ENCODE results near the gene KCNV2.

Gene KCNV2

DNA sequence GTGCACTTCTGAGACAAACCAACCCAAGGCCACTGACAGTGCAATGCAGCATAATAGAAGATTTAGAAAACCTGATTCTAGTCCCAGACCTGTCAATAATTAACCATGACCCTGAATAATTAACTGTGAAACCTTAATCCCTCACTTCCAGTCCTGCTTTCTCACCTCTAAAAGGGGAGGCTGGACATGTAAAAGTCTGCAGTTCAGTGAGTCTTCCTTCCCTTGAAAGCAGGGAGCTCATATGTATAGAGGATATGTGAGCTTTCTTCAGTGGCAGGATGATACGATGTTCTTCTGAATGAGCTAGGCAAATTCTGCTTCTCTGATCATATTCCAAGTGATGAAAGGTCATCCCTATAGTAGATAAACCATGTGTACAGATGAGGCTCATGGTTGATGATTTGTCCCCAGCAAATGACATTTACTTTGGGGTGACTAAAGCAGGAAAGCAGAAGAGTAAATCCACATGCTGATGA lies 2.9 kb downstream of the KCNV2 start:
- no peak for DNase-seq (ENCODE audit: low spot score)

DNA sequence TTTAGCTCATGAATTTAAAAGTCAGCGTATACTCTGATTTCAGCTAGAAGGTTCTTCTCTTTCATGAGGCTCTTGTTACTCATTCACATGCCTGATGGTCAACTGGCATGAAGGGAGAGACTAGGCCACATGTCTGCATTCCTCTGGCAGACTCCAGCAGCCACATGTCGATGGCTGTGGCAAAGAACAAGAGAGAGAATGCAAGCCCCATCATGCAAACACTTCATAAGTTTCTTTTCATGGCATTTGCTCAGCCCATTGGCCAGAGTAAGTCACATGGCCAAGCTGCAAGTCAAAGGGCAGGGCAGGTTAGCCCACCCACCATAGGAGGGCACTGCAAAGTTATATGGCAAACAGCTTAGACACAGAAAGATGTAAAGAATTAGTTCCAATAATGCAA lies 5.4 kb downstream of the KCNV2 start:
- DNase-seq (ENCODE audit: low spot score): no peak

DNA sequence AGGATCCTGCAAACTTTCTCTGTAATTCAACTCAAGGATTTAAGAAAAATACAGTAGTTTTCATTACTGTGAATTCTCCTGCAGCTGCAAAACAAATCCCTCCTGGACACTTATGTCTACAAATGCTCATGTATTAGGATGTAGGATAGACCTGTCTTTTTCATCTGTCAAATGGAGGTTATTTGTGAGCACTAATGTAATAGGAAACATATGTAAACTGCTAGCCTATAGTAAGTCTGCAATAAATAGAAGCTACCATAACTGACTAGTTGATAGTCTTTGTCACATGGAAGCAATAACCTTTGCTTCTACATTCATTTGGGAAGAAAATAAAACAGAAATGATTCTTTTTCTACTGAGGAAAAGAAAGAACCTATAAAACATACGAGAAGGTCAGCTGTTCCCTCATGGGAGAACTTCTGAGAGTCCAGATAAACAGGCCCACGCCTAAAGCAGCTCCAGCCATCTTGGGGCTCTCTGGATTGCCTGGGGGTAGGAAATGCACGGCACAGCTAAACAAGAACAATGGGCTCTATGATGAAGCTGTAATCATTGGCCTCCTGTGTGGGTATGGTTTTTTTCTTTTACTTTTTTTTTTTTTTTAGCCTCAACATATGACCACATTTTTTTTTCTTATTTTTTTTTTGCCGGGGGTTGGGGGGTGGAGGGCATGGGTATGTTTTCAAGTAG lies 6.2 kb downstream of the KCNV2 start:
- no peak for DNase-seq (ENCODE audit: low spot score)

DNA sequence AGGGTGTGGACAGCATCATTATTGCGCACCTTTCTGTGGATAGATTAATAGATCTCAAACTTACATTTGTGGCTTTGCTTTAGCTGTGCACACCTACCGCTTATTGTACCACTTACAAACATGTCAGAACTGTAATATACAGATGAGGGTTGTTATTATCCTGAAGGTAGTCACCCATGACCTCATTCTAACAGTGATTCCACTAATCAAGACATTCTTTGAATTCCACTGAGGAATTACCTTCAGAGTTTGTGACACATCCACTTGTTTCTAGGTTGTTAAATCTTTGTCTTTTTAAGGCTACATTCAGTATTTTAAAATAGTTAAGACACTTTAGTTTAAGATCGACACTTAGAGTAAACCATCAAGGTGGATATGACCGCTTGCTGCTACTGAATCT lies 7.8 kb downstream of the KCNV2 start:
- no peak for DNase-seq (ENCODE audit: low spot score)

DNA sequence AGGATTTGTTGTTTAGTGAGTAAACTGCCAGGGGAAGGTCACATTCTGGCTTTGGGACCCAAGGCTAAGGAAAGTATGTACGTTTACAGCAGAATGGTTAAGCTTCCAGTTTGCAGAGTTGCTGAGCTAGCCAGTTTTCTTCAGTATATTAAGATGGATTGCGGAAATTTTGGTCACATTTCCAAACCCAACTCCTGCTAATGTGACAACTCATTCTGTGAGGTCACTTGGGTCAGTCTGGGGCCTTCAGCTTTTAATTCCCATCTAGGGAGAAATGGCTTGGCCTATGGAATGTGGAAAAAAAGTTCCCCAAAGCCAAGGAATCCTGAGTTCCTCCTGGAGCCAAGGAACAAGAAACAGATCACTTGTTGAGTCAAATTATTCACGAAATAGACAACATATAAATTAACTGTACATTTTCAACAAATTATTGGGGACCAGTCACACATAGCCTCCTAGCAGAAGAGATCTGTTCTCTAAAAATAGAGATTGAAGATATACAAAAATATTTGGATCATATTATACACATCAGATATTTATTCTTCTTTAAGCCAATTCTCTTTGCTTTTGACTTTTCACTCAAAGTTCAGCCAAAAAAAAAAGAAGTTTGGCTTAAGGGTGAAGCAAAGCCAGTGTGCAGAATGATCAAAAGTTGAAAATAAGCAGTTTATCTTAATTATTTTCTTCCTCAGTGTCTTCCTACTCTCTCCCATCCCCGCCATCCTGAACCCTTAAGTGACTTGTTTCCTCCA lies 8.8 kb downstream of the KCNV2 start:
- DNase-seq (ENCODE audit: low spot score): no peak

DNA sequence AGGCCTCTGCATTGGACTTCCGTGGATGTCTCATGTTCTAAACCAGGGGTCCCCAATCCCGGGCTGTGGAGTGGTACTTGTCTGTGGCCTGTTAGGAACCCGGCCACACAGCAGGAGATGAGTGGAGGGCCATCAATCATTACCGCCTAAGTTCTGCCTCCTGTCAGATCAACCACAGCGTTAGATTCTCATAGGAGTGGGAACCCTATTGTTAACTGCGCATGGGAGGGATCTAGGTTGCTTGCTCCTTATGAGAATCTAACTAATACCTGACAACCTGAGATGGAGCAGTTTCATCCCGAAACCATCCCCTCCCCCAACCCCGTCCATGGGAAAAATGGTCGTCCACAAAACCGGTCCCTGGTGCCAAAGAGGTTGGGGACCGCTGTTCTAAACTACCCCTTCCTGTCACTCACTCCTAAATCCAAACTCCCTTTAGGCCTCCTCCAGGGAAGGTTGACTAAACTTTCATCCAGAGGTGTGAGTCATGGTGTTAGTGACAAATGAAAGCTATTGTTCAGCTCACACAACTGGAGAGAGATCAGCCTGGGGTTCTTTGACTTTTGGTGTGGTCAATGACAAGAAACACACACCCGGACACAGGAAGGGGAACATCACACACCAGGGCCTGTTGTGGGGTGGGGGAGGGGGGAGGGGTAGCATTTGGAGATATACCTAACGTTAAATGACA lies 9.5 kb downstream of the KCNV2 start:
- no peak for DNase-seq (ENCODE audit: low spot score)

DNA sequence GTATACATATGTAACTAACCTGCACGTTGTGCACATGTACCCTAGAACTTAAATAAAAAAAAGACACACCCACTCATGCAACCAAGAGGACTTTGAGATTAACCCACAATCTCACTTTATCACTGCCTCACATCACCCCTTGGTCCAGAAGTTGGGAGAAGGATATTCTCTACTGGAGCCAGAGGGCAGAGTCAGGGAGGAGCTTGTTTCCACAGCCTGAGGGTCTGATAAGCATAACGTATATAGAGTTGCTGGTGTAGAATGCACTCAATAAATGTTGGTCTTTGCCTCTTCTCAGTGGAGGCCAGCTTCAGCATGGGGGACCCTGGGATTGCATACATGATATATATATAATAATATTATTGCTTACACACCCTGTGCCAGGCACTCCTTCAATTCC lies 10.1 kb downstream of the KCNV2 start:
- DNase-seq (ENCODE audit: low spot score): no peak

DNA sequence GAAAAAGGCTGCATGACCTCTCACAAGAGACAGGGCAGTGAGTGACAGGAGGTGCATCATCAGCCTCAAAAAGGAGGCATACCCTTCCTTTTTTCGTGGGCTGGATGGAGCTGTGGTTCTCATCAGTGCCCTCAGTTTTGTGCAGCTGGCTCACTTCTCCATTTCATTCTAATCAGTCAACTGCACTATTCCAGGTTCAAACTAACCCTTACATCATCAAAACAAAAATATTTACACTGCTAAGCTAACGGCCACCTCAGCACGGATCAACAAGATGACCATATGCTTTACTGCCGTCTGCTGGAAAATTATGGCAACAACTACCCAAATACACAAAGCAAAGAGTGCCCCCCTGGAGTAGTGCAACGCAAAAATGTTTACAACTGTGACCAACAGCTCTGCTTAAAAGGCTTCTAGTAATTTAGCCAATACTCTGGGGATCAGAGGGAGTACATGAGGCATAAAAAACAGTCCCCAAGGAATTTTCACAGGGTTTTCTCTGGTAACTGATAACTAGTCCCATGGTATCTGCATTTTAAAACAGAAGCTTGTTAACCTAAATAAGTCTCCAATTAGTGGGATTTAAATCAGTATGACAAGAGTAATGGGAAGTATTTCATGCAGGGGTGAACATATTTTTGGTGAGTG lies 10.8 kb downstream of the KCNV2 start:
- no peak for DNase-seq (ENCODE audit: low spot score)

DNA sequence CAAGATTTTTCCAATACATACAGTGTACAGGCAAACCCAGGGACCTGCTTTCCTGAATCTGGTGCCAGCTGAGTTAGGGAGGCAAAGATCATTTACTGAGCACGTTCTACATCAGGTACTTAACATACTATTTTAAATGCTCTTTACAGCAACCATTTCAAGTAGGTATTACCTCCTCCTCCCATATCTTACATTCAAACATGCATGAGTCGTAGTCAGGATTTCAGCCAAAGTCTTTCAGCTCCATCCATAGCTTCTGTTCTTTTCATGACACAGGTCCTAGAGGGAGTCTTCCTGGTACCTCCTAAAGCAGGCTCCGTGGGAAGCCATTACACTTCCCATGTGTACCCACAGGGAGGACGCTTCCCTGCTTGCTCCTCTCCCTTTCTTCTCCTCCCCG lies 11.7 kb downstream of the KCNV2 start:
- DNase-seq (ENCODE audit: low spot score): no peak

DNA sequence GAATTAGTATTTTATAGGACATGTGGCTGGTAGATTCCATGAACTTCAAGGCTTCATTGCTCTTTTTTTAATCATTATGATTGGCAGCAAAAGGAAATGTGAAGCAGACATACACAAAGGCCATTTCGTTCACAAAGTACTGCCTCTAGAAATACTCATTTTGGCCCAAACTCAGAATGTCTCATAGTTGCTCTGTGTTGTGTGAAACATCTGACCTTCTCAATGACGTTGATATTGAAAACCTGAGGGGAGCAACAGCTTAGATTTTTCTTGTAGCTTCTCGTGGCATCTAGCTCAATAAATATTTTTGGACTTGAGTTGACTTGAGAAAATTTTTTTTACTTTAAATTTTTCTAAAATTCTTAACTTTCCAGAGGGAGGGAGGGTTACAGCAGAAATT lies 12.4 kb downstream of the KCNV2 start:
- DNase-seq (ENCODE audit: low spot score): no peak

DNA sequence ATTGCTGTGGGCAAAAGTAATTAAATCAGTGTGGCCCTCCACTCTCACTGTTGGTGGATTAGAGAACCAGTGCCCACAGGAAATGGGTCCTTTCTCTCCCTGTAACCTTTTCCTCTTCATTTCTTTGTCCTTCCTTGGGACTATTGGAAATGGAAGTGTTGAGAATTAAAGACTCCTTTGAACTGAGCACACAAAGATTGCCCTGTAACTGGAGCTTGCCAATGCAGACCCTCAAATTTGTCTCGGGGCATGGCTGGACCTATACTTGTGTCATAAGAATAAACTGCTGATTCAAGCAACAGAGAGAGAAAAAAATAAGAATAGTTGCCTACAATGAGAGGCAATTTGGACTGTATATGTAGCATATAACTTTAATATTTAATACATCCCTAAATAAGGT lies 13.7 kb downstream of the KCNV2 start:
- no peak for DNase-seq (ENCODE audit: low spot score)

DNA sequence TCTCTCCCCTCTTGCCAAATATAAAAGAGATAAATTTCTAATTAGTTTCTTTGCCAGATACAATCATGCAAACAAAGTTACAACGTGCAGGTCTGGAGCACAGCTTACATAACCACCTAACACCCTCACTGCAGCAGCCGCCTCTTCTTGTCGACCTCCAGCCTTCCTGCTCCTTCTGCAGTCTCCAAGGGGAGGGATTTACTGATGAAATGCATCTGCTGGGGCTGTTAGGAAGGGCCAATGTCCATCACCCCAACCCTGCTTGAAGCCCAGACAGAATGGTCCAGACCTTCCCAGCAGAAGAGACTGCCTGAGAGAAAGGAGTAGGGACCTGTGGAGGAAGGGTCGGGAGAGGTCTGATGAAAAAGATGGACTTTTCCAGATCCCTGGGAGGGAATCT lies 15.2 kb downstream of the KCNV2 start:
- no peak for DNase-seq (ENCODE audit: low spot score)

DNA sequence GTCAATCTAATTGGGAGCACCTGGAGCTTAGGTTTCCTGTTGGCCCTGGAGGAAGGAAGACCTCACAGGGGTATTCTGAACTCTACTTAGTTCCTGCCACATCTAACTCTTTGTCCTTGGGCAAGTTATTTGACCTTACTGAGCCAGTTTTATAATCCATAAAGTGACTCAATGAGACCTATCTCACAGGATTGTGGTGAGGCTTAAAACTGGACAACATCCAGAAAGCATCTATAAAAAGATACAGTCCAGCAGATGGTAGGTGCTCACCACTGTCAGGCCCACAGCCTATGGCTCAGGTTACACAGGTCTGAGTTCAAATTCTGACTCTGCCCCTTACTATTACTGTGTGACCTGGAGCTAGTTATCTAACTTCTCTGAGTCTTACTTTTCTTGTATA lies 23.3 kb downstream of the KCNV2 start:
- DNase-seq (ENCODE audit: low spot score): no peak

DNA sequence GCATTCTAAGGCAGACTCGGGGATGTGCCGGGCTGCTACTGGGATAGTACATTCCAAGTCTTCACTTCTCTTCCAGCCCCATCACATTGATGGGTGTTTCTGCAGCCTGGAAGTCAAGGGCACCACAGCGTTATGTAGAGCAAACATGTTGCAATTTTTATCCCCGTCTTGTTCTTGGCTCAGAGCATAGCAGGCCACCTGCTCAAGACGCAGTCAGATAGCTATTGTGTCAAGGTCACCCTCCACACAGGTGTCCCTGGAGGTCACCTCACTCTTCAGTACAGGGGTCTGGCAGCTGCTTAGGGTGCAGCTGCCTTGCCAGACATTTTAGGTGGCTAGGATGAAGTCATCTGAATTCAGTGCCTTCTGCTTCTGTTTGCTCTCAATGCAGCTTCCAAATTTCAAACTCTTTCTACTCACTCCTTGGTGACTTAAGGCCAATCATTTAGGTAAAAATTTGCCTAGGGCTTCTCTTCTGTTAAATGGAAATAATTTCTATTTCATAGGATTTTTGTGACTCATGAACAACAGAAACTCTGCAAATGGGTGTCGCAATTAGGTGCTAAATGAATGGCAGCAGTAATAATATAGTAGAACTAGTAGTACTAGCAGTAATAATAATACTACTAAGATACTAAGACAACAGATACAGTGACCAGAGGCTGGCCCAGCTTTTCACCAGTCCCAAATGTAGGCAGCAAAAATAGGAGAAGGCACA lies 24.3 kb downstream of the KCNV2 start:
- DNase-seq (ENCODE audit: low spot score): no peak

DNA sequence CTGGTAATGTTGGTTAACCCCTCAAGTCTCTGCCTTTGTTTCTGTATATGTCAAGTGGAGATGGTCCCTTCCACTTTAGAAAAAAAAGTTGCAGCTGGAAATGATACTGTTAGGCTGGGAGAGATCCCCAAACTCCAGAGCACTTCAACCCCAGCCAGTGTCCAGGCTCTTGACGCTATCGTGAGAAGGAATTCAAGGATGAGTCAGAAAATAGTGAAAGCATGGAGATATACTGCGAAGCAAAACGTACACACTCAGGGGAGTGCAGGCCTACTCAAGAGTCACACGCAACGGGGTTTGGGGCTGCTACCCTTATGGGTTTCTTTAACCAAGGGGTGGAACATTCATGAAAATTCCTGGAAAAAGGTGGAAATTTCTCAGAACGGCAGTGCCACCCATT lies 24.9 kb downstream of the KCNV2 start:
- no peak for DNase-seq (ENCODE audit: low spot score)

DNA sequence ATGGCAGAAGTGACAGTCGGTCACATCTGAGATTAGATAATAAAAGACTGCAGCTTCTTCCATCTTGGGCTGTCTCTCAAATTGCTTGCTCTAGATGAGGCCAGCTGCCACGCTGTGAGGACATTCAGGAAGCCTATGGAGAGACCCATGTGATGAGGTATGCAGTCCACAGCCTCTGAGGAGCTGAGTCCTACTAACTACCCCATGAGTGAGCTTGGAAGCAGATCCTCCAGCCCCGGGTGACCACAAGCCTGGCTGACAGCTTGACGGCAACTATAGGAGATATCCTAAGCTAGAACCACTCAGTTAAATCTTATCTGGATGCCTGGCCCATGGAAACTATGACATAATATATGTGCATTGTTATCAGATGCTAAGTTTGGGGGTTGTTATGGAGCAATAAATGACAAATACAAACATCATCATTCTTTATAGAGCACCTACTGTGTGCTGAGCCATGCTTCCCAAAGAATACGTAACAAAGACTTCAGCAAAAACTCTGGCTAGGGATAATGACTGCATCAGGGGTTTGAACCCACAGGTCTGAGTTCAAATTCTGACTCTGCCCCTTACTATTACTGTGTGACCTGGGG lies 26.7 kb downstream of the KCNV2 start:
- no peak for DNase-seq (ENCODE audit: low spot score)

DNA sequence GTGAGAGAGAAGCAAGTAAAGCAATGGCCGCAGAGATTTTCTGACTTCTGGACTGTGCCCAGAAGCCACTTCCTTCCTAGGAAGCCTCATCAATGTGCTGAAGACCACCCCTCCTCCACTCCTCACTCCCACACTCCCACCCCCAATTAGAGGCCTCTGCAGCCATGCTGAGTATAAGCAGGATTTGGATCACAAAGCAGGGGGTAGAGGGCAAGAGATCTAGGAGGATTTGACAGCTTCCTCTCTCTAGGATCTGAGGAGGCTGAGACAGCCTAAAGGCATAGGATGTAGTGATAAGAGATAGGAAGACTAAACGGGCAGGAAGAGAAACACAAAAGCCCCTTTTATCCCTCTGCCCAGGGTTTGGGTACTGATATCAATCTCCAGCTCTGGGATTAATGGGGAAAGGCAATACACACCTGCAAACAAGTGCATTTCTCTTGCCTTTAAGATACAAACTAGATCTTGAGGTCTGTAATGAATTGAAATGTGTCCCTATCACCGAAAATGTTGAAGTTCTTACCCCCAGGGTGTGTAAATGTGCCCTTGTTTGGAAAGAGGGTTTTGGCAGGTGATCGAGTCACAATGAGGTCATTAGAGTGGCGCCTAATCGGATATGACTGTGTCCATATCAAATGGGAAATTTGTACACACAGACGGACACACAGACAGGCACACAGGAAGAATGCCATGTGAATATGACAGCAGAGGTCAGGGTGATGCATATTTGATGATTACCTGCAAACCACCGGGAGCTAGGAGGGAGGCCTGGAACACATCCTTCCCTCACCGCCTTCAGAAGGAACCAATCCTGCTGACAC lies 28.5 kb downstream of the KCNV2 start:
- DNase-seq (ENCODE audit: low spot score): no peak

DNA sequence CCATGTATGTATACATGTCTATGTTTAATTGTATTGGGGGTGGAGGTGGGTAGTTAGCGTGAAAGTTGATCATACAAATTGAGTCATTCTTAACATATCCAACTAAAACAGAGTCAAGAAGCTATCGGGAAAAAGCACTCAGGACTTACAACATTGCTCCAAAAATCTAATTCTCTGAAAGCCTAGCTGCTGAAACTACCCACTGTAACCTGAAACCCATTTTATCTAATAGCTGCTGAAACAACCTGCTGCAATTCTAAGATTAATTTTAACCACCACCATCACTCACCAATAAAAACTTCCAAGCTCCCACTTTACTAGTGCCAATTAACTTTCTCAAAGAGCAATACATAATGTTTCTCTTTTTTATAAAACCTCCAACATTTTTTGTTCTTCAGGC lies 32.2 kb downstream of the KCNV2 start:
- no peak for DNase-seq (ENCODE audit: low spot score)

DNA sequence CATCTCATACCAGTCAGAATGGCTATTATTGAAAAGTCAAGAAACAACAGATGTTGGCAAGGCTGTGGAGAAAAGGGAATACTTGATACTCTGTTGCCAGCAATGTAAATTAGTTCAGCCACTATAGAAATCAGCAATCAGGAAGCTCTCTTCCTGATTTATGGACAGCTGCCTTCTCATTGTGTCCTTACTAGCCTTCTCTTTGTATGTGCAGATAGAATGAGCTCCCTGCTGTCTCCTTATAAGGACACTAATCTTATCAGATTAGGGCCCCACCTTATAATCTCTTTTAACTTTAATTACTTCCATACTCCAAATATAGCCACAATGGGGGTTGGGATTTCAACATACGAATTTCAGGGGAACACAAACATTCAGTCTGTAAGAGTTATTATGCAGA lies 38.0 kb downstream of the KCNV2 start:
- no peak for DNase-seq (ENCODE audit: low spot score)

DNA sequence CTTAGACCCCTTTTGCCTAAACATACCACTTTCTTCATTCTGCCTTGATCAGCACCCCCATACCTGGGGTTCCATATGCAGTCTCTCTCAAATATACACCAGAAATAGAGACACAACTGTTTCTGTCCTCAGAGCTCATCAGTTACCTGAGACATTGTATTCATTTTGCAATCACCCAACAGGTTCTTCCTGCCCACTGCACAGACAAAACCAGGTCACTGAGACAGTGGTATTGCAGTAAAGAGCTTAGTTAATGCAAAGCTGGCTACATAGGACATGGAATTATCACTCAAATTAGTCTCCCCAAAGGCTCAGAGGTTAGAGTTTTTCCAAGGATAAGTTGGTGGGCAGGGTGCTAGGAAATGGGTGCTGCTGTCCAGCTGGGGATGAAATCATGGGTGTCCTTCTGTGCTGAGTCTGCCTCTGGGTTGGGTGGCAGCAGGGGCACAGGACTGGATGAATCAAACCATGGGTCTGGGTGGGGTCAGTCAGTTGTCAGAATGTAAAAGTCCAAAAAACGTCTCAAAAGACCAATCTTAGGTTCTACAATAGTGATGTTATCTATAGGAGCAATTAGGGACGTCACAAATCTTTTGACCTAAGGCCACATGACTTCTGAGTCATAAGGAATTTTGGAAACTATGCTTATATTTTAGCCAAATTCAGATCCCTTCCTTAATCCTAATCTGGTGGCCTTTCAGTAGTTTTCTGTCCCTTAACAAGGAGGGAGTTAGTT lies 41.0 kb downstream of the KCNV2 start:
- DNase-seq (ENCODE audit: low spot score): no peak
